NB4 (cell line): ENCODE measurements around the gene GRIA1.
"Not testable (repeated sequence)": the region's sequence is repeated elsewhere in the genome, so short reads cannot be mapped to it uniquely, and the experiment has no call there.

Experiments used
- DNase-seq: peaks from one replicate; pipeline ENCODE4 v3.0.0; 2010; ENCODE audit warnings: low read depth
- H3K4me3 ChIP-seq: one replicate; pipeline ENCODE4 v1.5.1; 2011; ENCODE audit warnings: mild to moderate bottlenecking, low read depth, low read length, moderate library complexity
- CTCF ChIP-seq: IDR thresholded peaks from one replicate; pipeline ENCODE4 v1.5.1; 2012; ENCODE audit warnings: low read depth, low read length
- MAX ChIP-seq: IDR thresholded peaks from 2 replicates; pipeline ENCODE4 v1.6.1; 2011; ENCODE audit warnings: low read depth, low read length
- MYC ChIP-seq: IDR thresholded peaks from 2 replicates; pipeline ENCODE4 v1.6.1; 2011; ENCODE audit warnings: low read depth, low read length
- POLR2A ChIP-seq: IDR thresholded peaks from 2 replicates; pipeline ENCODE4 v1.6.1; 2011; ENCODE audit warnings: mild to moderate bottlenecking; ENCODE audit not compliant: insufficient read length; ENCODE audit errors: extremely low read depth

GRIA1 gene

GRCh38 chr5:153714798-153715197 is 224.3 kb downstream of the GRIA1 start:
- H3K4me3 ChIP-seq = no peak overlapping the region
- DNase-seq = no peak
- TF ChIP-seq MYC (no peak), POLR2A (no peak), MAX (no peak), CTCF (no peak)

GRCh38 chr5:153717287-153717686 is 226.8 kb downstream of the GRIA1 start:
- no peak for DNase-seq
- TF ChIP-seq POLR2A (no peak), CTCF (no peak), MYC (no peak), MAX (no peak)
- no peak overlapping the region for H3K4me3 ChIP-seq

- no peak overlapping the region for H3K4me3 ChIP-seq
- no peak for DNase-seq
- TF ChIP-seq POLR2A = no peak
- no peak for TF ChIP-seq MAX
- TF ChIP-seq MYC = no peak
- no peak for TF ChIP-seq CTCF
Measured at GRCh38 chr5:153718713-153719112, 228.2 kb downstream of the GRIA1 start.

- no peak for DNase-seq
- no peak for TF ChIP-seq POLR2A
- TF ChIP-seq CTCF = no peak
- TF ChIP-seq MAX = no peak
- TF ChIP-seq MYC = no peak
- no peak overlapping the region for H3K4me3 ChIP-seq
Measured at GRCh38 chr5:153719324-153719723, 228.9 kb downstream of the GRIA1 start.

GRCh38 chr5:153723022-153723610 is 232.6 kb downstream of the GRIA1 start:
- H3K4me3 ChIP-seq, DNase-seq: not testable (repeated sequence)

GRCh38 chr5:153742060-153742459 is 251.6 kb downstream of the GRIA1 start:
- TF ChIP-seq POLR2A (no peak), CTCF (no peak), MYC (no peak), MAX (no peak)
- DNase-seq = no peak
- H3K4me3 ChIP-seq = no peak overlapping the region
